Measurements from ENCODE around the gene FSTL4.

The FSTL4 gene

GRCh38 chr5:133599044-133599443, 13.3 kb downstream of the FSTL4 start:
- ATAC-seq (ENCODE audit: low read depth) (no peak), DNase-seq (ENCODE audit: low spot score) (no peak)
- Histone ChIP-seq H3K36me3 (ENCODE audit: low read depth) (no peaks in the 10 kb centered on the region), H3K27ac (ENCODE audit: poor library complexity, severe bottlenecking) (no peak overlapping the region), H3K4me3 (ENCODE audit: severe bottlenecking) (no peak overlapping the region), H3K27me3 (ENCODE audit: insufficient read depth, poor library complexity, severe bottlenecking) (peaks cover 39% of the 10 kb centered on the region), H3K9me3 (ENCODE audit: severe bottlenecking) (no peaks in the 10 kb centered on the region), H3K4me1 (ENCODE audit: insufficient read depth, poor library complexity, severe bottlenecking) (no peaks in the 10 kb centered on the region)
- no peak for TF ChIP-seq CTCF (IDR thresholded peaks at IDR 0.05; ENCODE audit: poor library complexity, severe bottlenecking)

- Histone ChIP-seq H3K36me3 (ENCODE audit: low read depth) (no peaks in the 10 kb centered on the region), H3K9me3 (ENCODE audit: severe bottlenecking) (no peaks in the 10 kb centered on the region), H3K27ac (ENCODE audit: poor library complexity, severe bottlenecking) (no peak overlapping the region), H3K4me3 (ENCODE audit: severe bottlenecking) (no peak overlapping the region), H3K27me3 (ENCODE audit: insufficient read depth, poor library complexity, severe bottlenecking) (peaks cover 20% of the 10 kb centered on the region), H3K4me1 (ENCODE audit: insufficient read depth, poor library complexity, severe bottlenecking) (no peaks in the 10 kb centered on the region)
- ATAC-seq (ENCODE audit: low read depth) = no peak
- DNase-seq (ENCODE audit: low spot score) = no peak
- TF ChIP-seq CTCF (IDR thresholded peaks at IDR 0.05; ENCODE audit: poor library complexity, severe bottlenecking) = no peak
These were observed 16.3 kb downstream of the FSTL4 start for GRCh38 chr5:133596049-133596448.

- ATAC-seq (ENCODE audit: low read depth) (no peak), DNase-seq (ENCODE audit: low spot score) (no peak)
- Histone ChIP-seq H3K27ac (ENCODE audit: poor library complexity, severe bottlenecking) (no peak overlapping the region), H3K4me1 (ENCODE audit: insufficient read depth, poor library complexity, severe bottlenecking) (no peaks in the 10 kb centered on the region), H3K9me3 (ENCODE audit: severe bottlenecking) (no peaks in the 10 kb centered on the region), H3K27me3 (ENCODE audit: insufficient read depth, poor library complexity, severe bottlenecking) (peaks cover 15% of the 10 kb centered on the region), H3K4me3 (ENCODE audit: severe bottlenecking) (no peak overlapping the region), H3K36me3 (ENCODE audit: low read depth) (no peaks in the 10 kb centered on the region)
- no peak for TF ChIP-seq CTCF (IDR thresholded peaks at IDR 0.05; ENCODE audit: poor library complexity, severe bottlenecking)
These were observed 16.9 kb downstream of the FSTL4 start for GRCh38 chr5:133595465-133595864.

- Histone ChIP-seq H3K9me3 (ENCODE audit: severe bottlenecking) (no peaks in the 10 kb centered on the region), H3K27ac (ENCODE audit: poor library complexity, severe bottlenecking) (no peak overlapping the region), H3K4me1 (ENCODE audit: insufficient read depth, poor library complexity, severe bottlenecking) (no peaks in the 10 kb centered on the region), H3K4me3 (ENCODE audit: severe bottlenecking) (no peak overlapping the region), H3K27me3 (ENCODE audit: insufficient read depth, poor library complexity, severe bottlenecking) (no peaks in the 10 kb centered on the region), H3K36me3 (ENCODE audit: low read depth) (no peaks in the 10 kb centered on the region)
- ATAC-seq (ENCODE audit: low read depth) (no peak), DNase-seq (ENCODE audit: low spot score) (no peak)
- TF ChIP-seq CTCF (IDR thresholded peaks at IDR 0.05; ENCODE audit: poor library complexity, severe bottlenecking) = no peak
These were observed 23.1 kb downstream of the FSTL4 start for GRCh38 chr5:133589286-133589685.

- Histone ChIP-seq H3K9me3 (ENCODE audit: severe bottlenecking) (no peaks in the 10 kb centered on the region), H3K4me1 (ENCODE audit: insufficient read depth, poor library complexity, severe bottlenecking) (no peaks in the 10 kb centered on the region), H3K36me3 (ENCODE audit: low read depth) (no peaks in the 10 kb centered on the region), H3K4me3 (ENCODE audit: severe bottlenecking) (no peak overlapping the region), H3K27ac (ENCODE audit: poor library complexity, severe bottlenecking) (no peak overlapping the region), H3K27me3 (ENCODE audit: insufficient read depth, poor library complexity, severe bottlenecking) (peaks cover 6% of the 10 kb centered on the region)
- ATAC-seq (ENCODE audit: low read depth) = no peak
- TF ChIP-seq CTCF (IDR thresholded peaks at IDR 0.05; ENCODE audit: poor library complexity, severe bottlenecking) = no peak
- no peak for DNase-seq (ENCODE audit: low spot score)
These were observed 29.4 kb downstream of the FSTL4 start for GRCh38 chr5:133582971-133583370.

Data from RWPE2 (cell line).